Measurements from ENCODE around the gene FHOD1. TPM values are rescaled to one million over a fixed set of nuclear protein-coding genes. Genes with fewer than 3 reads are reported as not detected.

Gene FHOD1
- total and polyA plus RNA-seq, 12 donors, result 16.6 to 148 (median 45.5) TPM

GRCh38 chr16:67260426-67261063 lies 13.3 kb upstream of the FHOD1 start:
- TF ChIP-seq POLR2A (IDR thresholded peaks at IDR 0.05) (no peak), CTCF (IDR thresholded peaks at IDR 0.05) (peak; percentile 19 to 56 (median 48))
- no peak overlapping the region for H3K4me3 ChIP-seq
- H3K27me3 ChIP-seq, result peaks cover 5% of the 10 kb centered on the region
- intact Hi-C loops (cut with DNase I), result no loop called here
- H3K9me3 ChIP-seq (replicated peaks in 1 of 3), result no peaks in the 10 kb centered on the region
- H3K36me3 ChIP-seq (replicated peaks in 1 of 2), result no peaks in the 10 kb centered on the region
- 76 to 86% (median 80%) methylated on average over 4 of the region's 4 CpGs for WGBS, 4 donors
- no peaks in the 10 kb centered on the region for H3K4me1 ChIP-seq (replicated peaks in 1 of 2)
- no peak overlapping the region for H3K27ac ChIP-seq
- DNase-seq, result peak in 5 of 7 donors; percentile 42 to 66 (median 59)

- Histone ChIP-seq H3K4me1 (replicated peaks in 1 of 2) (no peaks in the 10 kb centered on the region), H3K9me3 (replicated peaks in 1 of 3) (no peaks in the 10 kb centered on the region), H3K36me3 (replicated peaks in 1 of 2) (no peaks in the 10 kb centered on the region), H3K4me3 (no peak overlapping the region), H3K27ac (no peak overlapping the region), H3K27me3 (peaks cover 5% of the 10 kb centered on the region)
- no peak for TF ChIP-seq CTCF (IDR thresholded peaks at IDR 0.05)
- no peak for TF ChIP-seq POLR2A (IDR thresholded peaks at IDR 0.05)
- 83 to 90% (median 88%) methylated on average over 10 to 12 of the region's 12 CpGs for WGBS, 4 donors
- intact Hi-C loops (cut with DNase I), result no loop called here
- DNase-seq, result no peak
Measured at GRCh38 chr16:67259705-67260104, 12.4 kb upstream of the FHOD1 start.

GRCh38 chr16:67258161-67258835 lies 11.0 kb upstream of the FHOD1 start:
- Histone ChIP-seq H3K27ac (no peak overlapping the region), H3K27me3 (peaks cover 3% of the 10 kb centered on the region), H3K36me3 (replicated peaks in 1 of 2) (no peaks in the 10 kb centered on the region), H3K9me3 (replicated peaks in 1 of 3) (no peaks in the 10 kb centered on the region), H3K4me1 (replicated peaks in 1 of 2) (no peaks in the 10 kb centered on the region), H3K4me3 (no peak overlapping the region)
- DNase-seq, result peak in 2 of 7 donors; percentile 17 to 39
- WGBS, 4 donors, result 59 to 89% (median 63%) methylated on average over 3 to 11 of the region's 11 CpGs
- intact Hi-C loops (cut with DNase I), result no loop called here
- no peak for TF ChIP-seq POLR2A (IDR thresholded peaks at IDR 0.05)
- TF ChIP-seq CTCF (IDR thresholded peaks at IDR 0.05), result no peak

DNA sequence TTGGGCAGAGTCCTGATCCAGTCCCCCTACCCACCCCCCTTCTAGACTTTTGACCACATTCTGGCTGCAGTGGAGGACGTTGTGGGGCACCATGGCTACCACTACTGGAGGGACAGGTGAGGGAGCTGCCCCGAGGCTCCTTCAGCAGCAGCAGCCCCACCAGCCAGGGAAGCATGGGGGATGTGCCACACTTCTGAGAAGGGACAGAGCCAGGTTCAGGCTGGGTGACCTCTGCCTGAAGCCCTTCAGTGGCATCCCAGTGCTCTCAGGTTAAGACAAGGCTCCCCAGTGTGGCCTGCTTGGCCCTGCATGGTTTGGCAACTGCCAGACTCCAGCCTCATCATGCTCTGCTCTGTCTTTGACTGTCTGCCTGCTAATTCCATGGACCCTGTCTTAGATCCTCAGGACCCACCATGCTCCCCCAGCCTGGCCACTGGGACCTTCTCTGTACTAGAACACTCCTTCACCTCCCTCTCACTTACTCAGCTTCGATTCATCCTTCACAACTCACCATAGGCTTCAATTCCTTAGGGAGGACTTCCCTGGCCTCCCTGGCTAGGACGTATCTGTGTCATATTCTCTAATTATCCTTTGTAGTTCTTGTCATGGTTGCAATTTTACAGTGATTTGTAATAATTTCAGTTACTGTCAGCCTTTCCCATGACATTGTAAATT lies 10.3 kb upstream of the FHOD1 start:
- no peaks in the 10 kb centered on the region for H3K27me3 ChIP-seq
- intact Hi-C loops (cut with DNase I), result no loop called here
- no peaks in the 10 kb centered on the region for H3K36me3 ChIP-seq (replicated peaks in 1 of 2)
- no peak for DNase-seq
- no peak for TF ChIP-seq CTCF (IDR thresholded peaks at IDR 0.05)
- no peak for TF ChIP-seq POLR2A (IDR thresholded peaks at IDR 0.05)
- 49 to 73% (median 71%) methylated on average over 2 to 4 of the region's 4 CpGs for WGBS, 4 donors
- H3K4me3 ChIP-seq, result no peak overlapping the region
- no peaks in the 10 kb centered on the region for H3K9me3 ChIP-seq (replicated peaks in 1 of 3)
- no peaks in the 10 kb centered on the region for H3K4me1 ChIP-seq (replicated peaks in 1 of 2)
- no peak overlapping the region for H3K27ac ChIP-seq
